ENCODE measurements around the gene MMP11.
A peak's percentile ranks its signal among the peaks of the same experiment; 100 is the strongest.

MMP11 gene

DNA sequence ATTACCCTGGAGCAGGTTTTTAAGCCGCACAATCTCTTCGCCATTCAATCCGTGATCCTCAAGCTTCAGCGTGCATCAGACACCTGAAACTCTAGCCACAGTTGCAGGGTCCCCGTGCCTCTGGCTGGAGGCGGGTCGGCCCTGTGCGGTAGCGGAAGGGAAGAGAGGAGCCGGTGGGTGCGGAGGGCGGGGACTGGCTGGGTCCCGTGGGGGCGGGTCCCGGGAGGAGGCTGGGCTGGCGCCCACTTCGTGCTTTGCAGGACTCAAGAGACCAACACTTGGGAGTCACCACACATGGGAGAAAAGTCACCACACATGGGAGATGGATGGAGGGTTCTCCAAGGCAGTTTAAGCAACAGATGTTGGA lies 9.1 kb upstream of the MMP11 start:
- H3K4me3 ChIP-seq (ENCODE audit: low read length), result peak overlapping the region; percentile 66
- no peaks in the 10 kb centered on the region for H3F3A ChIP-seq (ENCODE audit: control insufficient read depth, insufficient read depth)
- peaks cover 44% of the 10 kb centered on the region for H3K36me3 ChIP-seq (ENCODE audit: control insufficient read depth, low read length)
- no peaks in the 10 kb centered on the region for H3K27me3 ChIP-seq (ENCODE audit: control insufficient read depth, low read length)
- H3K9me3 ChIP-seq (ENCODE audit: control insufficient read depth, insufficient read depth, low read length), result no peaks in the 10 kb centered on the region
- no peak for TF ChIP-seq EZH2phosphoT487 (IDR thresholded peaks at IDR 0.05; ENCODE audit: borderline replicate concordance, low read length)
- TF ChIP-seq, protein P1, sequence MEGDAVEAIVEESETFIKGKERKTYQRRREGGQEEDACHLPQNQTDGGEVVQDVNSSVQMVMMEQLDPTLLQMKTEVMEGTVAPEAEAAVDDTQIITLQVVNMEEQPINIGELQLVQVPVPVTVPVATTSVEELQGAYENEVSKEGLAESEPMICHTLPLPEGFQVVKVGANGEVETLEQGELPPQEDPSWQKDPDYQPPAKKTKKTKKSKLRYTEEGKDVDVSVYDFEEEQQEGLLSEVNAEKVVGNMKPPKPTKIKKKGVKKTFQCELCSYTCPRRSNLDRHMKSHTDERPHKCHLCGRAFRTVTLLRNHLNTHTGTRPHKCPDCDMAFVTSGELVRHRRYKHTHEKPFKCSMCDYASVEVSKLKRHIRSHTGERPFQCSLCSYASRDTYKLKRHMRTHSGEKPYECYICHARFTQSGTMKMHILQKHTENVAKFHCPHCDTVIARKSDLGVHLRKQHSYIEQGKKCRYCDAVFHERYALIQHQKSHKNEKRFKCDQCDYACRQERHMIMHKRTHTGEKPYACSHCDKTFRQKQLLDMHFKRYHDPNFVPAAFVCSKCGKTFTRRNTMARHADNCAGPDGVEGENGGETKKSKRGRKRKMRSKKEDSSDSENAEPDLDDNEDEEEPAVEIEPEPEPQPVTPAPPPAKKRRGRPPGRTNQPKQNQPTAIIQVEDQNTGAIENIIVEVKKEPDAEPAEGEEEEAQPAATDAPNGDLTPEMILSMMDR (IDR thresholded peaks at IDR 0.05; ENCODE audit: low read depth, low read length, poor library complexity, severe bottlenecking), result no peak
- H4K20me1 ChIP-seq (ENCODE audit: control insufficient read depth, insufficient read depth, low read depth, low read length), result peaks cover 6% of the 10 kb centered on the region; the same call in 1 of the 2 replicates
- no peaks in the 10 kb centered on the region for H3K9me2 ChIP-seq (replicated peaks; ENCODE audit: control insufficient read depth, low read length)
- peak overlapping the region; percentile 92 for H3K4me2 ChIP-seq (ENCODE audit: low read length)
- peaks cover 49% of the 10 kb centered on the region for H3K4me1 ChIP-seq (ENCODE audit: control insufficient read depth, low read length)
- H3K79me2 ChIP-seq (ENCODE audit: control insufficient read depth, low read length), result peaks cover 46% of the 10 kb centered on the region
- peak overlapping the region; percentile 59 for H3K27ac ChIP-seq (ENCODE audit: low read depth, low read length)

DNA sequence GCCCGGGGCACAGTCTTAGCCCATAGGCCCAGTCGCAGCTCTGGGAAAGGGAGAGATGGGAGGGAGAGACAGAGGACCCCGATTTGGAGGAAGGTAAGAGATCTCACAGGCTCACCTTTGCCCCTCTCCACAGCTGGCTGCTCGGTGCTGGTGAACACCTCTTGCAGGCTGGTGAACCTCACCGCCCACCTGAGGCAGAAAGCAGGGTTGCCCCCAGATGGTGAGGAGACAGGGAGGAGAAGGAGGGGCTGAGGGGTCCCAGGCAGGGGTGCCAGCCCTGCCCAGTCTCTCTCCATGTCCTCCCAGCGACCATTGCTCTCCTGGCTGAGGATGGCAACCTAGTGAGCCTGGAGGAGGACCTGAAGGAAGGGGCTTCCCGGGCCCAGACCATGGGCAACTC lies 8.7 kb upstream of the MMP11 start:
- peaks cover 6% of the 10 kb centered on the region; the same call in 1 of the 2 replicates for H4K20me1 ChIP-seq (ENCODE audit: control insufficient read depth, insufficient read depth, low read depth, low read length)
- H3K9me3 ChIP-seq (ENCODE audit: control insufficient read depth, insufficient read depth, low read length), result no peaks in the 10 kb centered on the region
- peaks cover 46% of the 10 kb centered on the region for H3K79me2 ChIP-seq (ENCODE audit: control insufficient read depth, low read length)
- peaks cover 53% of the 10 kb centered on the region for H3K4me1 ChIP-seq (ENCODE audit: control insufficient read depth, low read length)
- H3K27me3 ChIP-seq (ENCODE audit: control insufficient read depth, low read length), result no peaks in the 10 kb centered on the region
- peak overlapping the region; percentile 92 for H3K4me2 ChIP-seq (ENCODE audit: low read length)
- peak overlapping the region; percentile 66 for H3K4me3 ChIP-seq (ENCODE audit: low read length)
- H3F3A ChIP-seq (ENCODE audit: control insufficient read depth, insufficient read depth), result no peaks in the 10 kb centered on the region
- TF ChIP-seq, protein P1 (IDR thresholded peaks at IDR 0.05; ENCODE audit: low read depth, low read length, poor library complexity, severe bottlenecking), result no peak
- TF ChIP-seq EZH2phosphoT487 (IDR thresholded peaks at IDR 0.05; ENCODE audit: borderline replicate concordance, low read length), result no peak
- H3K36me3 ChIP-seq (ENCODE audit: control insufficient read depth, low read length), result peaks cover 44% of the 10 kb centered on the region
- no peaks in the 10 kb centered on the region for H3K9me2 ChIP-seq (replicated peaks; ENCODE audit: control insufficient read depth, low read length)
- H3K27ac ChIP-seq (ENCODE audit: low read depth, low read length), result peak overlapping the region; percentile 59

DNA sequence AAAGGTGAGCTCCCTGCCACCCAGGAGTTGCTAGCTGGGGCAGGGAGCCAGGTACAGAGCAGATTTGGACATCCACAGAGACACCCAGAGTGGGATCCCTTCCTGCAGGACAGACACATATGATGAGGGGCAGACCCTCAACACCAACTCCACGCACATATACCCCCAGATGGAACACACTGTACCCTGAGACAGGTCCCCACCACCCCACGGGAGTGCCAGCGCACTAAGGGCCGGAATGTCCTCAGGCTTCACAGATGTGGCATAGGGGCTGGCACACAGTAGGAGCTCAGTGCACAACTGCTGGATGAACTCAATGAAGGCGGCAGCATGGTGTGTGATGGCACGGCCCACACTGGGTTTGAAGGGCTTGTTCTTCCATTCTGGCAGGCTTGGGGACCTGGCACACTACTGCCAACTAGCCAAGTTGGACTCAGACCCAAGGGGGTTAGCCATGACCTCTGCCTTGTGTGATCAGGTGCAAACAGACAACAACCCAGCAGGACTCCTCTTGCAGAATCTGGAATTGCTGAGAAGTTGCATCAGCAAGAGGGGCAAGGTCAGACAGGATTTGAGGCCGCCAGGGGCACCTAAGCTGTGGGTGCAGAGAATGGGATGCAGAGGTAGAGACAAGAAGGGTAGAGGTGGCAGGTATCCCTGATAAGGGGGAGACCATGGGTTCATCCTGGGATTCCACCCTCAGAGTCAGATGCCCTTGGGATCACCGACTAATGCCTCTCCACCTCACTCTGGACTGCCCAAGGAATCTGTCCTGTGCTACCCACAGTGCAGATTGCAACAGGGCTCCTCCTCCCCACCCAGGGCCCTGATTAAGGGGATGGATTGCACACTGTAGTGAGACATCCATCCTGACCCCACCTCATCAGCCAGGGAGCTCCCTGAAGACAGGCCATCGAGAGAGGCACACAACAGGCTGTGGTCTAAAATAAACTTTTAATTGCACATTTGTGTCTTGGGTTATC lies 7.5 kb upstream of the MMP11 start:
- Histone ChIP-seq H3K79me2 (ENCODE audit: control insufficient read depth, low read length) (peaks cover 46% of the 10 kb centered on the region), H3F3A (ENCODE audit: control insufficient read depth, insufficient read depth) (no peaks in the 10 kb centered on the region), H3K4me3 (ENCODE audit: low read length) (peak overlapping the region; percentile 66), H4K20me1 (ENCODE audit: control insufficient read depth, insufficient read depth, low read depth, low read length) (peaks cover 6% of the 10 kb centered on the region; the same call in 1 of the 2 replicates), H3K27me3 (ENCODE audit: control insufficient read depth, low read length) (no peaks in the 10 kb centered on the region), H3K9me3 (ENCODE audit: control insufficient read depth, insufficient read depth, low read length) (no peaks in the 10 kb centered on the region), H3K27ac (ENCODE audit: low read depth, low read length) (no peak overlapping the region), H3K4me2 (ENCODE audit: low read length) (peak overlapping the region; percentile 92), H3K36me3 (ENCODE audit: control insufficient read depth, low read length) (peaks cover 44% of the 10 kb centered on the region), H3K4me1 (ENCODE audit: control insufficient read depth, low read length) (peaks cover 64% of the 10 kb centered on the region), H3K9me2 (replicated peaks; ENCODE audit: control insufficient read depth, low read length) (no peaks in the 10 kb centered on the region)
- no peak for TF ChIP-seq EZH2phosphoT487 (IDR thresholded peaks at IDR 0.05; ENCODE audit: borderline replicate concordance, low read length)
- TF ChIP-seq, protein P1 (IDR thresholded peaks at IDR 0.05; ENCODE audit: low read depth, low read length, poor library complexity, severe bottlenecking), result no peak
